NCI-H69 (cell line): Measurements from ENCODE around the gene BAHD1.
A peak's percentile ranks its signal among the peaks of the same experiment; 100 is the strongest.

Source experiments
- DNase-seq: peaks from one replicate; lab custom pipeline; 2025; lab: John Stamatoyannopoulos, UW

BAHD1 gene

DNA sequence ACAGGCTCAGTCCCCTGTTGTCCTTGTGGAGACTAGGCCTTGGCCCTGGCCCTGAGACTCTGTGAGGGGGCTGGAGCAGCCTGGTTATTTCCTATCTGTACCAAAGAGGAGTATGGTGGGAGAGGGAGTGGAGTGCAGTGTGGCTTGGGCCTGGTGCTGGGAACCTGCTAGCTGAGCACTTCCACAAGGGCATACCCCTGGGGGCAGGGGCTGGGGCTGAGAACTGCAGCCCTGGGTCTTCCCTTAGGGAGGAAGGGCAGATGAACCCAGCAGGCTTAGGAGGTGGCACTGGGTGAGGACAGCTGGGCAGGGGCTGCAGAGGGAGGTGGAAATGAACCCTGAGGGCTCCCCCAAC, 26.5 kb downstream of the BAHD1 start:
- no peak for DNase-seq

DNA sequence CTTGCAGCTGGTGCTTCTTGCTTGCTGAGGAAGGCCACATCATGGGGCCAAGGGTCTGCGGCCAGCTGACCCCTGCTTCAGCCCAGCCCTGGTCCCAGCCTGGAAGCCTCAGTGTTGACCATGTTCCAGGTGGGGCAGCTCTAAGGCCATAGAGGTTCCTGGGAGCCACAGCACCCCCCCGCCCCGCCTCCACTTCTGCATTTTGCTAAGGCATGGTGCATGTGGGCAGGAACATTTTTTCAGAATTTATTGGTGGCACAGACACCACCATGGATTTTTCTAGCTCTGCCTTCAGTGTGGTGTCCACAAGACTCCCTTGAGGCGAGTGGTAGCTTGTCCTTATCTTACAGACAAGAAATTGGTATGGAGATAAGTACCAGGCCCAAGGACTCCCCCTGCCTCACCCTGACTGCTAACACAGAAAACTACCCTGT, 28.2 kb downstream of the BAHD1 start:
- no peak for DNase-seq

DNA sequence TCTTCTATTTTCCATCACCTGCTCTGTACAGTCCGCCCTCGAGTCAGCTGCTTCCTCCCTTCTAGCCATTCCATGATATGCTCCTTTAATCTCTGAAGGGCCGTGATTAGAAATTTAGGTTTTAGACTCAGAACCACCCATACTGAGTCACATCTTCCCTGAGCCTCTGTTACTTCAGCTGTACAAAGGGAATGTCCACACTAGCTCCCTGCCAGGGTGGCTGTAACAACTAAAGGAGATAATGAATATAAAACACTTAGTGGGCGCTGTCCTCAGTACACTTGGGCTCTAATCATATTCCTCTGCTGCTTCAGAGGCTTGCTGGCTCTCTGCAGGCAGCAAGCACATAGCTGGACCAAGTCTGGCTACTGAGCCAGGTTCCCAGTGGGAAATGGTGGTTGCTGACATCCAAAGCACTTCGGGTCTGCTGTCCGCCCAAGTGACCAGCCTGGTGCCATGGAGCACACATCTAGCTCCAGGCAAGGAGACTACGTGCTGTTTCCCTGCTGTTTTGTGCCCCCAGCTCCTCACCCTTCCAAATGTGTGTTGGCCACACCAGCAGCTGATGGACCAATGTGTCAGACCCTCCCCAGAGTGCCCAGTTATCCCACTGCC, 29.1 kb downstream of the BAHD1 start:
- no peak for DNase-seq

DNA sequence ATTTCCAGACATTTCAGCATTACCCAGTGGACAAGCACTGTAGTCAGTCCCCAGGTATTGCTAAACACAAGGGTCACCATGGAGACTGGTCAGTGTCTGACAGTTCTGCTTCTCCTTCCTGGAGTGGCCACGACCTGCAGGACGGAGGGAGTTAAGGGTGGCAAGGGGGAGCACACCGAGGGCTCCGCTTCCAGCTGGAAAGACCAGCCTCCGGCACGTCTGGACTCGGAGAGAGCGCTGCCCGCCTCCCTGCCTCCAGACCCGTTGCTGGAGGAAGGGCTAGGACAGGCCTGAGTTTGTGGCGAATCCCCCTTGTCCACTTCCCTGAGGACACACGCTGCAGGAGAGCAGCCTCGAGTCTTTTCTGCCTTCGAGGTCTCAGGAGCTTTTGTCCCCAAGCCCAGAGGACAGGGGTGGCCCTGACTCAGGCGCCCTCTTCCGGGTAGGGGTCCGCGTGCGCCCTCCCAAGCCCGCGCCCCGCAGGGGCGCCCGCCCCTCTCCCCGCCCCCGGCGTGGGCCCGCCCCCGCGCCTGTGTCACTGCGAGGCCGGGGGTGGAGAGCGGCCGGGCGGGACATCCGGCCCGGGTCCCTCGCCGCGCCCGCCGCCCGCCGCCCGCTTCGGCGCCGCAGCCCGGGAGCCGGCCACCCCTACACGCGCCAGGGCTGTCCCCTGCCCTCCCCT, 29.8 kb downstream of the BAHD1 start, which contains the start of gene CHST14:
TSS of gene CHST14 (plus strand) at position 562 of the 682 bp plus-strand sequence. CDS start 230 bp downstream, outside the sequence.
- DNase-seq: peak; percentile 86

DNA sequence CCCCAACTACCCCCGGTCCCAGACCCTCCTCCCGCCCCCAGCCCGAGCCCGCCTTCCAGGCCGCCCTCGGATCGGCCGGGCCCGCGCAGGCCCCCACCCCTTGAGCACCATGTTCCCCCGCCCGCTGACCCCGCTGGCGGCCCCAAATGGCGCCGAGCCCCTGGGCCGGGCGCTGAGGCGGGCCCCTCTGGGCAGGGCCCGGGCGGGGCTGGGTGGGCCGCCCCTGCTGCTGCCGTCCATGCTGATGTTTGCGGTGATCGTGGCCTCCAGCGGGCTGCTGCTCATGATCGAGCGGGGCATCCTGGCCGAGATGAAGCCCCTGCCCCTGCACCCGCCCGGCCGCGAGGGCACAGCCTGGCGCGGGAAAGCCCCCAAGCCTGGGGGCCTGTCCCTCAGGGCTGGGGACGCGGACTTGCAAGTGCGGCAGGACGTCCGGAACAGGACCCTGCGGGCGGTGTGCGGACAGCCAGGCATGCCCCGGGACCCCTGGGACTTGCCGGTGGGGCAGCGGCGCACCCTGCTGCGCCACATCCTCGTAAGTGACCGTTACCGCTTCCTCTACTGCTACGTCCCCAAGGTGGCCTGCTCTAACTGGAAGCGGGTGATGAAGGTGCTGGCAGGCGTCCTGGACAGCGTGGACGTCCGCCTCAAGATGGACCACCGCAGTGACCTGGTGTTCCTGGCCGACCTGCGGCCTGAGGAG, 30.5 kb downstream of the BAHD1 start:
- peak; percentile 74 for DNase-seq

DNA sequence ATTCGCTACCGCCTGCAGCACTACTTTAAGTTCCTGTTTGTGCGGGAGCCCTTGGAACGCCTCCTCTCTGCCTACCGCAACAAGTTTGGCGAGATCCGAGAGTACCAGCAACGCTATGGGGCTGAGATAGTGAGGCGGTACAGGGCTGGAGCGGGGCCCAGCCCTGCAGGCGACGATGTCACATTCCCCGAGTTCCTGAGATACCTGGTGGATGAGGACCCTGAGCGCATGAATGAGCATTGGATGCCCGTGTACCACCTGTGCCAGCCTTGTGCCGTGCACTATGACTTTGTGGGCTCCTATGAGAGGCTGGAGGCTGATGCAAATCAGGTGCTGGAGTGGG, 31.0 kb downstream of the BAHD1 start:
- no peak for DNase-seq

DNA sequence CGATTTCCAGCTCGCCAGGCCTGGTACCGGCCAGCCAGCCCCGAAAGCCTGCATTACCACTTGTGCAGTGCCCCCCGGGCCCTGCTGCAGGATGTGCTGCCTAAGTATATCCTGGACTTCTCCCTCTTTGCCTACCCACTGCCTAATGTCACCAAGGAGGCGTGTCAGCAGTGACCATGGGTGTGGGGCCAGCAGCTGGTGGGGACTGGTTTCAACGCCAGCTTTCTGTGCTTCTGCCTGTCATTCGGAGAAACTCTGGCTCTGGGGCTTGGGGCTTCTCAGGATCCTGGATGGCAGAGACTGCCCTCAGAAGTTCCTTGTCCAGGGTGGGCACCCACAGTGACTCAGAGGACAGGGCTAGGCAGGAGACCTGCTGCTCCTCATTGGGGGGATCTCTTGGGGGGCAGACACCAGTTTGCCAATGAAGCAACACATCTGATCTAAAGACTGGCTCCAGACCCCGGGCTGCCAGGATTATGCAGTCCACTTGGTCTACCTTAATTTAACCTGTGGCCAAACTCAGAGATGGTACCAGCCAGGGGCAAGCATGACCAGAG, 31.5 kb downstream of the BAHD1 start:
- no peak for DNase-seq

DNA sequence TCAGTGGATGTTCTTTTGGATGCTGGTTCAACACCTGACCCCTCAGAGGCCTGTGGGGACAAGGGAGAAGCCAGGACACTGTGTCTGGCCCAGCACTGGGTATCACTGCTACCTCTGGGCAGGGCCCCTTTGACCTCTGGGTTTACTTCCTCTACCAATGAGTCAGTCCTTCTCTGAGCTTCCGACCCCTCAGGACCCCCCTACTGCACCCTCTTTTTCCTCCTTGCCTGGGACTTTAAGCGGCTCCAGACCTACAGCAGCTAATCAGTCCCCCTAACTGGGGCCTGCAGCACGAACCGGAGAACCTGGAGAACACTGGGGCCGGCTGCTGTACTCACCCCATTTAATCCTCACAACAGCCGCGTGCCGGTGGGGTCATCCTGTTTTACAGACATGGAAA, 33.8 kb downstream of the BAHD1 start:
- no peak for DNase-seq

DNA sequence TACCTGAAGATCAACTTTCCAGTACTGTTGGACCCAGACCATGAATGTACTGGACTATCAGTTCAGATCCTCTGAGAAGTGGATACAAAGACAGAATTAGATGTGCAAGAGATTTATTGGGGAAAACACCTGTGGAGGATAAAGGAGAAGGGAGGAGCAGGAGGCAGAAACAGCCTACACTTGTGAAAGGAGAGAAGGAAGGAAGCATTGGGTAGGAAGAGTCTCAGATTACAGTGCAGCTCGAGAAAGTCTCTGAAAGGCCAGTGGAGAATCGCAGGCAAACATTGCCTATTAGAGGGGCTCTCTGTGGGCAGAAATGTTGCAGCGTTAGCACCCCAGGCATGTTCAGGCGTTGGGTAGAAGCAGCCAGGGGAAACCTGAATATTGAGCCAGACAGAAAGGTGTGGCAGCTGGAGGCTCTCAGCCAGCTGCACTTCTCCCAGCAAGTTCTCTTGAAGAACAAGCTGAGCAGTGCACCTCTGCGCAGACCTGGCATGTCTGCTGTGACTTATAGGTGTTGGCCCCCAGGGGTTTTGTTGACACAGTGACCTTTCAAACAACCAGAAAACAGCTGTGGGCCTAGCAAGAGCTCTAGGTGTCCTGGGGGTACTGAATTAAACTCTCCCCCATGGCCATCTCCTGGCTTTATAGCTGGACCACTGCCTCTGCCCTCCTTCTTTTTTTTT, 37.0 kb downstream of the BAHD1 start:
- peak; percentile 77 for DNase-seq

DNA sequence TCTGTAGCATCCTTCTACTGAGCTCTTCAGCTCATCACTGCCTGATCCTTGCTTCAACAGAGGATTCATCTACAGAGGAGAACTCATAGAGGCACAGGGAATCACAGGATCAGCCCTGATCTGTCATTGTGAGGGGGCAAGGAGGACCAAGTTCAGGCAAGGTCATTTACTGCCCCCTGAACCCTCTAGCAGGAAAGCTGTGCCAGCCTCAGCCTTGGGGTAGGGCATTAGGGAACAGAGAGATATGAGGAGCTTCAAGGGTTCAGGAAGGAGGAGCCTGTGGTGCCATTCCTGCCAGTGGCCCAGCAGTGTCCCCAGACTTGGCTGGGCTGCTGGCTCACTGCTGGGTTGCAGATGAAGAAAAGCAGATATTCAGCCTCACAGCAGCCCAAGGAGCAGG, 38.3 kb downstream of the BAHD1 start:
- DNase-seq: no peak

DNA sequence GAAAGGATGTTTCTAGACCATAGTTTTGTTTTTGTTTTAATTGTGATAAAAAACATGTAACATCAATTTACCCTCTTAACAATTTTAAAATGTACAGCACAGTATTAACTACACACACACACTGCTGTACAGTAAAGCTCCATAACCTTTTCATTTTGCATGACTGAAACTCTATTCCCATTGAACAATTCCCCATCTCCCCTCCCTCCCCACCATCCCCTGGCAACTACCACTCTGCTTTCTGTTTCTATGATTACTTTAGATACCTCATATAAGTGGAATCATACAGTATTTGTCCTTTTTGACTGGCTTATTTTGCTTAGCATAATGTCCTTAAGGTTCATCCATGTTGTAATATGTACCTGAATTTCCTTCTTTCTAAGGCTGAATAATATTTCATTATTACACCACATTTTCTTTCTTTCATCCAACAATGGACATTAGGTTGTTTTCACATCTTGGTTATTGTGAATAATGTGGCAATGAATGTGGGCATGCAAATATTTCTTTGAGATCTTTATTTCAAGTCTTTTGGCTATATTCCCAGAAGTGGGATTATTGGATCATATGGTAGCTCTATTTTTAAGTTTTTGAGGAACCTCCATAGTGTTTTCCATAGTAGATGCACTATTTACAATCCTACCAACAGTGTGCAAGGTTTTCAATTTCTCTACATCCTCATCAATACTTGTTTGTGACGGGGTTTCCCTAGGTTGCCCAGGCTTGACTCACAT, 40.8 kb downstream of the BAHD1 start:
- DNase-seq: no peak

DNA sequence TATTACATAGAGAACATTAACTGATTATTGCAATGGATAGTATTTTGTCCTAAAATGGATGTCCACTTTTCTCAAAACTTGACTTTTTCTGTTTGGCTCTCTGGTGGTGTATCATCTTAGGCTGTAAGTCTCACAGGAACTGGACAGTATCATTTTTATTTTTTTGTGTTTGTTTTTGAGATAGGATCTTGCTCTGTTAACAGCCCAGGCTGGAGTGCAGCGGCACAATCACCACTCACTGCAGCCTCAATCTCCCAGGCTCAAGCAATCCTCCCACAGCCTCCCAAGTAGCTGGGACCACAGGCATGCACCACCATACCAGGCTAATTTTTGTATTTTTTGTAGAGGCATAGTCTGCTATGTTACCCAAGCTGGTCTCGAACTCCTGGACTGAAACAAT, 43.2 kb downstream of the BAHD1 start:
- DNase-seq: no peak

DNA sequence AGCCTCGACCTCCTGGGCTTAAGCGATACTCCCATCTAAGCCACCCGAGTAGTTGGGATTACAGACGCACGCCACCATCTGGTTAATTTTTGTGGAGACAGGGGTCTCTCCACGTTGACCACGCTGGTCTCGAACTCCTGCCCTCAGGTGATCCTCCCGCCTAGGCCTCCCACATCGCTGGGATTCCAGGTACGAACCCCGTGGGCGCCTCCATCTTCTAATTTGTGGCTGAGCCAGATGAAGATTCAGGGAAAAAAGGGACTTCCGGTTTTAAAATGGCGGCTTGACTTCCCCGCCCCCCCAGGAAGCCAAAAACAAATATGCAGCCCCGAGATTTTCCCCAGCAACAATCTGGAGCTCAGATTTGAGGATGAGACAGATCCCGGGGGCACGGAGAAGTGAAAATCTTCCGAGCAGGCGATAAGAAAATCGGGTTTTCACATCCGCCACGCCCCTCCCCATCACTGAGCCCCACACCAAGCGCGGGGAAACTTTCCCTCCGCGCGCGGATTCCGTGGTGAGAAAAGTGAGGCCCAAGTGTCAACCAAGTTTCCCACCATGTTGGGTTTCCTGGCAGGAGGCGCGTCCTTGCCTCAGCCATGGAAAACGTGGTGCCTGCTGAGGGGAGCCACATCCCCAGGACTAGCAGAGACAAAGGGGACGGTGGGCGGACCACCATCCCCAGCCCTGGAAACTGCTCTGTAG, 45.5 kb downstream of the BAHD1 start:
- no peak for DNase-seq

DNA sequence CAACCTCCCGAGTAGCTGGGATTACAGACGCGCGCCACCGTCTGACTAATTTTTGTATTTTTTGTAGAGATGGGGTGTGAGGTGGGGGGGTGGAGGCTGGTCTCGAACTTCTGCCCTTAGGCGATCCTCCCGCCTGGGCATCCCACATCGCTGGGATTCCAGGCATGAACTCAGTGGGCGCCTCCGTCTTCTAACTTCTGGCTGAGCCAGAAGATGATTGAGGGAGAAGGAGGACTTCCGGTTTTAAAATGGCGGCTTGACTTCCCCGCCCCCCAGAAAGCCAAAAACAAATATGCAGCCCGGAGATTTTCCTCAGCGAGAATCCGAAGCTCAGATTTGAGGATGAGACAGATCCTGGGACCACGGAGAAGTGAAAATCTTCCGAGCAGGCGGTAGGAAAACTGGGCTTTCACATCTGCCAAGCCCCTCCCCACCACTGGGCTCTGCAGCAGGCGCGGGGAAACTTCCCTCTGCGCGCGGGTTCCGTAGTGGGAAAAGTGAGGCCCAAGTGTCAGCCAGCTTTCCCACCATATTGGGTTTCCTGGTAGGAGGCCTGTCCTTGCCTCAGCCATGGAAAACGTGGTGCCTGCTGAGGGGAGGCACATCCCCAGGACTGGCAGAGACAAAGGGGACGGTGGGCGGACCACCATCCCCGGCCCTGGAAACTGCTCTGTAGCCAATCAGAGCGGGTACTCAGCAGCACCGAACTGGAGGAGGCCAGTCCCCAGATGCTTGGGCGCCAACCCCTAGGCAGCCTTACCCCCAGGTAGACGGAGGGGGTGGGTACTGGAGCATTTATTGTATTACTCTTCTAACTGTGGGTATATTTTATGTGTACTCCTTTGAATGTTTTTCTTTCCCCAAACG, 47.3 kb downstream of the BAHD1 start:
- DNase-seq: no peak

DNA sequence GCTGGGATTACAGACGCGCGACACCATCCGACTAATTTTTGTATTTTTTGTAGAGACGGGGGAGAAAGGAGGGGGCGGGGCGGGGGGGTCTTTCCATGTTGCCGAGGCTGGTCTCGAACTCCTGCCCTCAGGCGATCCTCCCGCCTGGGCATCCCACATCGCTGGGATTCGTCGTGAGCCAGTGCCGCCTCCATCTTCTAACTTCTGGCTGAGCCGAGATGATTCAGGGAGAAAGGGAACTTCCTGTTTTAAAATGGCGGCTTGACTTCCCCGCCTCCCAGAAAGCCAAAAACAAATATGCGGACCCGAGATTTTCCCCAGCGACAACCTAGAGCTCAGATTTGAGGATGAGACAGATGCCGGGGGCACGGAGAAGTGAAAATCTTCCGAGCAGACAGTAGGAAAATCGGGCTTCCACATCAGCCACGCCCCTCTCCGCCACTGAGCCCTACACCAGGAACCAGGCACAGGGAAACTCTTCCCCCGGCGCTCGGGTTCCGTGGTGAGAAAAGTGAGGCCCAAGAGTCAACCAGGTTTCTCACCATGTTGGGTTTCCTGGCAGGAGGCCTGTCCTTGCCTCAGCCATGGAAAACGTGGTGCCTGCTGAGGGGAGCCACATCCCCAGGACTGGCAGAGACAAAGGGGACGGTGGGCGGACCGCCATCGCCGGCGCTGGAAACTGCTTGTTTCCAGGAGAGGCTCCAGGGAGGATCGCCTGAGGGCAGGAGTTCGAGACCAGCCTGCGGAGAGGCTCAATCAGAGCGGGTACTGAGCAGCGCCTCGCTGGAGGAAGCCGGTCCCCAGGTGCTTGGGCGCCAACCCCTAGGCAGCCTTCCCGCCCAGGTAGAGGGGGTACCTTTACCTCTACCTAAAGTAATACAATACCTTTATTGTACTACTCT, 48.8 kb downstream of the BAHD1 start:
- DNase-seq: no peak

DNA sequence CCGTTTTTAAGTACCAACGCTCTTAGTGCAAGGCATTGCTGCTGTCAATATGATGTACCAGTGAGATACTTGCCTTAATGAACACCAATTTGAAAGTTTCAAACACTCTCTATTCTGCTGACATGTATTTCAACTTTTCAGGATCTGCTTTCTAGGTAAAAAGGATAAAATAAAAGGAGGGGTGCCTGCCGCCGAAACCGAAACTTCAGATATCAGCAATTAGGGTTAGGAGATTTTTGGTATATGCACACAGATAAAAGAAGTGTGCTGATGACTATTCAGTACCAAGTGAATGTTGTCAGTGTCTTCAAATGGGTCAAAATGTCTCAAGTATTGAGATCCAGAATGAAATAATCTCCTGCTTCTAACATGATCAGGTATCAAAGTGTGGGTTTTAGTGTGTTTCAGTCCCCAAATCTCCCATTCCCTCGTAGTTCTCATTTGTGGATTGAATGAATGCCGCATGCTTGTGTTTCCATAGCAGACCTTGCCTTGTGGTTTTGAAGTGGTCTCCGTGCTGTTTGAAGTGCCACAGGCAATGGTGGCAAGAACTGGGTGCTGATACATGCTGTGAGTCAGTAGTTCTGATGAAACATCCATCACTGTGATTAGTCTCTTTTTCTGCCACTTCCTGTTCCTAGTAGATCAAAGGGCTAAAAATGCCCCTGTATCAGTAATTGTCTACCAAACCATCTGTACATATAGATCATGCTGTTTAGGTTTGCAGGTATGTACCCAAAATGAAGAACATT, 52.5 kb downstream of the BAHD1 start:
- no peak for DNase-seq

DNA sequence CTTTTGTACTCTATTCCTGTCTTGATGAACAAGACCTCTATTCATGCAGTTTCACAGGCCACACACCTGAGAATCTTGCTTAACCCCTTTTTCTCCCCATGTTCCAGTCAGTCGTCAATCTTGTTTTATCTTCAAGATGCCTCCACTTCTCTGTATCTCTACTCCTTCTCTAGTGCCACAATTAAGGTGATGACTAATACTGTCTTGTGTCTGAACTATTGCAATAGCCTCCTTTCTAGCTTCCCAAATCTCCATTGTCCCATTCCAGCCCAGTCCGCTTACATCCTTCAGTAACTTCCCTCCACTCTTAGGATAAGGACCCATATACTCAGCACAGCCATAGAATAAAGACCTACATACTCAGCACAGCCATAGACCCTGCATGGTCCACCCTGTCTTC, 54.8 kb downstream of the BAHD1 start:
- no peak for DNase-seq

DNA sequence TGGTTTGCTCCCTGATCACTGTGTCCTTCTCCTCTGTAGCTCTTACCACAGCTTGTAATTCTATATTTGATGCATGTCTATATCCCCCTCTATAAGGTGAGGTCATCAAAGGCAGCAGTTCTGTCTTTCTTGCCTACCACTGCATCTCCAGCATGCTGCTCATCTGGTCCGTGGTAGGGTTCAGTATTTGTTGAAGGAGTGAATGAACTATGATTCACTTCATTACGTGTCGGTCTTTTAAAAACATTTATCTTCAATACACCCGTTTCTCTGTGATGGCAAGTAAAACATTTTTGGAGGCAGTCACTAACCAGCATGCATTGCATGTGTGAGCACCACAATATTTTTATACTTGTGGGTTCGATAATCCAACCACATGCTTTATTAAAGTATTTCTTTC, 57.7 kb downstream of the BAHD1 start:
- no peak for DNase-seq
